Ishikawa (cell line): ENCODE data around the gene BRPF3.

Source experiments
- MAX ChIP-seq: IDR thresholded peaks from 2 replicates; pipeline ENCODE4 v1.6.1; 2012
- TCF12 ChIP-seq: IDR thresholded peaks from 2 replicates; pipeline ENCODE4 v1.6.1; 2012; ENCODE audit warnings: low read depth

DNA sequence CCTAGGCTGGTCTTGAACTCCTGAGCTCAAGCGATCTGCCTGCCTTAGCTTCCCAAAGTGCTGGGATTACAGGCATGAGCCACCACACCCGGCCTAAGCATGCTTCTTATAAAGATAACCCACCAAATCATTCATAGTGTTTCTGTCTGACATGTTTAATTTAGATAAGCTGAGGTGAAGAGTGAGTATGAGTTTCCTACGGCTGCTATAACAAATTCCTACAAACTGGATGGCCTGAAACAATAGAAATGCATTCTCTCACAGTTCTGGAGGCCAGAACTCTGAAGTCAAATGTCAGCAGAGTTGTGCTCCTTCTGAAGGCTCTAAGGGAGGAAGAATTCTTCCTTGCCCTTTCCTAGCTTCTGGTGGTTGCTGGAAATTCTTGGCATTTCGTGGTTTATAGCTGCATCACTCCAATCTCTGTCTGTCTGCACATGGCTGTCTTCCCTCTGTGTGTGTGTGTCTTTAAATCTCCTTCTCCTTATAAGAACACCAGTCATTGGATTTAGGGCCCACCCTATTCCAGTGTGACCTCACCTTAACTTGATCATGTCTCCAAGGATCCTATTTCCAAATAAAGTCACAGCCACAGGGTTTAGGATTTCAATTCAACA, 36.3 kb upstream of the BRPF3 start:
- TF ChIP-seq TCF12: no peak
- no peak for TF ChIP-seq MAX
